Activated naive CD4-positive, alpha-beta T cell treated with anti-CD3 and anti-CD28 coated beads, Interleukin-2, amount 50 U/mL, for 24 hours (primary cell): ENCODE measurements around the gene OR11A1.

Source experiments
- H3K27ac Mint-ChIP-seq: one replicate; pipeline ENCODE4 v1.8.0; 2021; ENCODE audit warnings: mild to moderate bottlenecking, mixed read lengths
- H3K27me3 Mint-ChIP-seq: one replicate; pipeline ENCODE4 v1.8.0; 2021; ENCODE audit warnings: mixed read lengths
- H3K36me3 Mint-ChIP-seq: one replicate; pipeline ENCODE4 v1.8.0; 2021; ENCODE audit warnings: mixed read lengths
- H3K4me1 Mint-ChIP-seq: one replicate; pipeline ENCODE4 v1.8.0; 2021; ENCODE audit warnings: mixed read lengths
- H3K4me3 Mint-ChIP-seq: one replicate; pipeline ENCODE4 v1.8.0; 2021; ENCODE audit warnings: mild to moderate bottlenecking, mixed read lengths
- H3K9me3 Mint-ChIP-seq: one replicate; pipeline ENCODE4 v1.8.0; 2021; ENCODE audit warnings: mixed read lengths

Gene OR11A1

GRCh38 chr6:29489286-29489685 lies 32.4 kb upstream of the OR11A1 start:
- Mint-ChIP-seq H3K36me3 (no peaks in the 10 kb centered on the region), H3K27me3 (peaks cover 9% of the 10 kb centered on the region), H3K4me3 (no peak overlapping the region), H3K4me1 (no peaks in the 10 kb centered on the region), H3K27ac (no peak overlapping the region), H3K9me3 (no peaks in the 10 kb centered on the region)

GRCh38 chr6:29488874-29489273 lies 32.0 kb upstream of the OR11A1 start:
- no peak overlapping the region for H3K27ac Mint-ChIP-seq
- H3K4me3 Mint-ChIP-seq: no peak overlapping the region
- H3K9me3 Mint-ChIP-seq: no peaks in the 10 kb centered on the region
- H3K4me1 Mint-ChIP-seq: no peaks in the 10 kb centered on the region
- H3K36me3 Mint-ChIP-seq: no peaks in the 10 kb centered on the region
- peaks cover 9% of the 10 kb centered on the region for H3K27me3 Mint-ChIP-seq

- no peaks in the 10 kb centered on the region for H3K36me3 Mint-ChIP-seq
- no peak within 1 kb of the TSS for H3K27ac Mint-ChIP-seq
- H3K9me3 Mint-ChIP-seq: no peaks in the 10 kb centered on the region
- H3K4me1 Mint-ChIP-seq: no peaks in the 10 kb centered on the region
- H3K27me3 Mint-ChIP-seq: peaks cover 11% of the 10 kb centered on the region
- no peak within 1 kb of the TSS for H3K4me3 Mint-ChIP-seq
Observed at GRCh38 chr6:29487660-29488059, 30.8 kb upstream of the OR11A1 start, which contains the start of gene MAS1L. MAS1L (minus strand) TSS chr6:29487956; CDS start chr6:29487902, 54 bp downstream.

DNA sequence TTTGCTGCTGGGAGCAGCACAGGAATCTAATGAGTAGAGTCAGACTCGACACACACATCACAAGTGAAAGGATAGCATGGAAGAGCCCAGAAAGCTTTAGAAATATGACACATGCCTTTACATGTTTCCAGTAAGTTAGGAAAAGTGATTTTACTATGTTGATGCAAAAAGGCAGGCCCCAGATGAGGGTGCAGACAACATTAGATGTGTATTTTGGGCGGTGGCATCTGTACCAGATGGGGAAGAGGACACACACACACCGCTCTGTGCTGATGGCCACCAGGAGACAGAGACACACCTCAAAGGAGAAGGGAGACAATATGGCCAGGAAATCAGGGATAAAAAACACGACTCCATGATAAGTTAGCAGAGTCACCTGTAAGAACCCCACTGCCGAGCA lies 30.3 kb upstream of the OR11A1 start:
- Mint-ChIP-seq H3K4me1 (no peaks in the 10 kb centered on the region), H3K9me3 (no peaks in the 10 kb centered on the region), H3K27me3 (peaks cover 11% of the 10 kb centered on the region), H3K4me3 (no peak overlapping the region), H3K27ac (no peak overlapping the region), H3K36me3 (no peaks in the 10 kb centered on the region)

DNA sequence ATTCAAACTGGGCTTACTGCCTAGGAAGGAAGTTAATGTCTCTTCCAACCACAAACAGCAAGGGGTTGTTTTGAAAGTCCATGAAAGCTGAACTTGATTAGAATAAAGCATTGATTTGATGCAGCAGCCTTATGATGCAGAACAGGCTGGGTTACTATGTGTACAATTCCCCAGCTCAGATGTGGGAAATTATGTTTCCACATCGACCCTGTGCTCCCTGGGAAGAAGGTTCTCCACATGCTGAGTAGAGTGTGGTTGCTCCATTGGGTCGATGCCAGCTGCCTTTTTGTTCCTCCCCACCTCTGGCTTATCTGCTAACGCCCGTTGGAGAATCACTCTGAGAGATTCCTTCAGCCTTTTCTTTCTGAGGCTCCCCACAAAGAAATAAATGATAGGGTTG lies 29.7 kb upstream of the OR11A1 start:
- H3K36me3 Mint-ChIP-seq: no peaks in the 10 kb centered on the region
- no peaks in the 10 kb centered on the region for H3K4me1 Mint-ChIP-seq
- H3K27ac Mint-ChIP-seq: no peak overlapping the region
- H3K9me3 Mint-ChIP-seq: no peaks in the 10 kb centered on the region
- H3K27me3 Mint-ChIP-seq: peaks cover 12% of the 10 kb centered on the region
- H3K4me3 Mint-ChIP-seq: no peak overlapping the region

GRCh38 chr6:29483735-29484134 lies 26.9 kb upstream of the OR11A1 start:
- H3K36me3 Mint-ChIP-seq: no peaks in the 10 kb centered on the region
- H3K27me3 Mint-ChIP-seq: peaks cover 9% of the 10 kb centered on the region
- H3K4me3 Mint-ChIP-seq: no peak overlapping the region
- H3K27ac Mint-ChIP-seq: no peak overlapping the region
- no peaks in the 10 kb centered on the region for H3K9me3 Mint-ChIP-seq
- no peaks in the 10 kb centered on the region for H3K4me1 Mint-ChIP-seq

DNA sequence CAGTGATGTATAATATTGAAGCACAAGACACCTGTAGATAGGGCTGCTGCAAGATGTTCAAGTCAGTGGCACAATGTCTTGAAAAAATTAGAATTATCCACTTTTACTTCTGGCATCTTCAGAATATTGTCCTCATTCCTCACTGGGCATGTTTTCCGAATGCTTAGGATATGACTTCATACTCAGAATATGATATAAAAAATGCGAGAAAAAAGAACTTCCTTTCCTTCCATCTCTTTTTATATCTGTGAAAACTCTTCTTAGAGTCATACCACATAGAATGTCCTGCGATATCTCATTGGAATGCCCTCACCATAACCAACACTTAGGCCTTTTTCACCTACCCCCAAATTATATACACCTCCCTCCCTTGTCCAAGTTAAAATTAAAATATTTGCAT lies 26.3 kb upstream of the OR11A1 start:
- H3K4me1 Mint-ChIP-seq: no peaks in the 10 kb centered on the region
- H3K27ac Mint-ChIP-seq: no peak overlapping the region
- no peaks in the 10 kb centered on the region for H3K9me3 Mint-ChIP-seq
- no peaks in the 10 kb centered on the region for H3K36me3 Mint-ChIP-seq
- H3K27me3 Mint-ChIP-seq: peaks cover 9% of the 10 kb centered on the region
- no peak overlapping the region for H3K4me3 Mint-ChIP-seq

DNA sequence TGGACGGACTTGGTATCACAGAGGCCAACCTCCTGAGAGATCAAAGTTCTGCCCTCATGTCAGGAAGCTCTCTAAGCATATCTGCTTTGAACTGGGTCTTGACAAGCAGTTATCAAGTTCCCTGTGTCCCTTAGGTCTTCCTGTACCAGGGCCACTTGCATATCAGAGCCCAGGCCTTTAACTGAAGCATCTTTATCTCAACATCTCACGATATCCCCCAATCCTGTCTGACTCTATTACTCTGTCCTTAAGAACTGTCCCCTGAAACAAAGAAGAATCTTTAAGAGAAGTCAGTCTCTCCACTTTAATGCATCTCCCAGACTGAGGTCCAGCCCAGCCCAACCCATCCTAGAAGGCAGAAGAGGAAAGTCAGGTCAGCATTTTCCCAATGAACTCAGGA lies 22.7 kb upstream of the OR11A1 start:
- Mint-ChIP-seq H3K4me1 (no peaks in the 10 kb centered on the region), H3K27me3 (peaks cover 5% of the 10 kb centered on the region), H3K9me3 (no peaks in the 10 kb centered on the region), H3K36me3 (no peaks in the 10 kb centered on the region), H3K27ac (no peak overlapping the region), H3K4me3 (no peak overlapping the region)

GRCh38 chr6:29478740-29479139 lies 21.9 kb upstream of the OR11A1 start:
- no peaks in the 10 kb centered on the region for H3K9me3 Mint-ChIP-seq
- no peaks in the 10 kb centered on the region for H3K36me3 Mint-ChIP-seq
- no peak overlapping the region for H3K27ac Mint-ChIP-seq
- H3K27me3 Mint-ChIP-seq: peaks cover 3% of the 10 kb centered on the region
- H3K4me1 Mint-ChIP-seq: no peaks in the 10 kb centered on the region
- no peak overlapping the region for H3K4me3 Mint-ChIP-seq

- H3K4me3 Mint-ChIP-seq: no peak overlapping the region
- peaks cover 3% of the 10 kb centered on the region for H3K27me3 Mint-ChIP-seq
- no peaks in the 10 kb centered on the region for H3K9me3 Mint-ChIP-seq
- H3K27ac Mint-ChIP-seq: no peak overlapping the region
- H3K4me1 Mint-ChIP-seq: no peaks in the 10 kb centered on the region
- H3K36me3 Mint-ChIP-seq: no peaks in the 10 kb centered on the region
Observed at GRCh38 chr6:29477923-29478450, 21.1 kb upstream of the OR11A1 start.

GRCh38 chr6:29474996-29475395 lies 18.1 kb upstream of the OR11A1 start:
- Mint-ChIP-seq H3K36me3 (no peaks in the 10 kb centered on the region), H3K4me1 (no peaks in the 10 kb centered on the region), H3K4me3 (no peak overlapping the region), H3K27me3 (peaks cover 4% of the 10 kb centered on the region), H3K9me3 (no peaks in the 10 kb centered on the region), H3K27ac (no peak overlapping the region)

GRCh38 chr6:29466241-29466640 lies 9.4 kb upstream of the OR11A1 start:
- Mint-ChIP-seq H3K4me3 (no peak overlapping the region), H3K27ac (no peak overlapping the region), H3K36me3 (no peaks in the 10 kb centered on the region), H3K4me1 (no peaks in the 10 kb centered on the region), H3K27me3 (peaks cover 8% of the 10 kb centered on the region), H3K9me3 (no peaks in the 10 kb centered on the region)

GRCh38 chr6:29465801-29466200 lies 8.9 kb upstream of the OR11A1 start:
- no peak overlapping the region for H3K4me3 Mint-ChIP-seq
- H3K27me3 Mint-ChIP-seq: peaks cover 11% of the 10 kb centered on the region
- no peak overlapping the region for H3K27ac Mint-ChIP-seq
- H3K4me1 Mint-ChIP-seq: no peaks in the 10 kb centered on the region
- no peaks in the 10 kb centered on the region for H3K36me3 Mint-ChIP-seq
- H3K9me3 Mint-ChIP-seq: no peaks in the 10 kb centered on the region

GRCh38 chr6:29465279-29465678 lies 8.4 kb upstream of the OR11A1 start:
- Mint-ChIP-seq H3K27ac (no peak overlapping the region), H3K4me3 (no peak overlapping the region), H3K27me3 (peaks cover 11% of the 10 kb centered on the region), H3K9me3 (no peaks in the 10 kb centered on the region), H3K36me3 (no peaks in the 10 kb centered on the region), H3K4me1 (no peaks in the 10 kb centered on the region)

- no peak overlapping the region for H3K4me3 Mint-ChIP-seq
- H3K27me3 Mint-ChIP-seq: peaks cover 14% of the 10 kb centered on the region
- no peaks in the 10 kb centered on the region for H3K4me1 Mint-ChIP-seq
- H3K36me3 Mint-ChIP-seq: no peaks in the 10 kb centered on the region
- no peaks in the 10 kb centered on the region for H3K9me3 Mint-ChIP-seq
- H3K27ac Mint-ChIP-seq: no peak overlapping the region
Observed at GRCh38 chr6:29462022-29462421, 5.2 kb upstream of the OR11A1 start.

DNA sequence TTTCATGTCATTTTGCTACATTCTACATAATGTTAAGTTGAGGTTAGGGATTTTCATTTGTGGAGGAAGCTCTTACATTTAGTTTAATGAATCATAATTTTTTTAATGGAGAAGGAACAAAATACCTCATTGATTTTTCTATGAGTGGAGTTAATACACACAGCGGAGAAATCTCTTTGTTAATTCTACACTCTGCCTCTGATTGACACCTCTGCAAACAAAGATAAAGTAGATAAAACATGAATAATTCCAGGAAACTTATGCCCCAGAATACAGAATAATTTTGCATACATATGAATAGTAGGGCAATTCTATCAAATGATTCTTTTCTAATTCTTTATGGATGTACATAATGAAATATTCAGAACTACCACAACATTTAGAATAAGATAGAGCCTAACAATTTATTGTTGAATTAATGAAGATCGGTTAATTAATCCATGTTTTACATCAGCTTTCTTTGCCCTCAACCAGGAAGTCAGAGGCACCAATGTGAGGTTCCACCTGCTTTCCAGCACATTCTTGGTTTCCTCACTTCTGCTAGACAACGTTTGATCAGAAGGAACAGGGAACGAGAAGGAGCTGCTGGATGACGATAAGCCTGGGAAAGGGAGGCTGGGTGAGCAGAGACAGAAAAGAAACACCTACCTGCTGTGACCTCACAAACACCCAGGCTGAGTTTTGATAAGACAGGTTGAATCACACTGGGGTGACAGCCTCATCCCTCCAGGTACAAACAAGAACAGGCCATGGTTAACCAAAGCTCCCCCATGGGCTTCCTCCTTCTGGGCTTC lies 4.3 kb upstream of the OR11A1 start:
- H3K36me3 Mint-ChIP-seq: no peaks in the 10 kb centered on the region
- H3K27ac Mint-ChIP-seq: no peak overlapping the region
- H3K4me1 Mint-ChIP-seq: no peaks in the 10 kb centered on the region
- H3K9me3 Mint-ChIP-seq: no peaks in the 10 kb centered on the region
- no peak overlapping the region for H3K4me3 Mint-ChIP-seq
- peaks cover 14% of the 10 kb centered on the region for H3K27me3 Mint-ChIP-seq
